T47D (cell line): Measurements from ENCODE around the gene FAS.
A peak's percentile ranks its signal among the peaks of the same experiment; 100 is the strongest.
"Not testable (repeated sequence)": the region's sequence is repeated elsewhere in the genome, so short reads cannot be mapped to it uniquely, and the experiment has no call there.

Experiments
- DNase-seq, 2 experiments: peaks; one replicate each; pipeline versions ENCODE4 v3.0.0 to v3.0.0-alpha.2; 2011 to 2012; ENCODE audit warnings: low read depth in 1 of 2, low spot score in 1 of 2
- JUND ChIP-seq: IDR thresholded peaks from 2 replicates; pipeline ENCODE4 v1.6.1; 2012; ENCODE audit warnings: low read depth
- in situ Hi-C: cut with HindIII; loops from 2 replicates; pipeline ENCODE4 v1.10.0; 2016; ENCODE audit warnings: low sequenced_read_pairs, low pct_unique_long_range_greater_than_20kb

The FAS gene

DNA sequence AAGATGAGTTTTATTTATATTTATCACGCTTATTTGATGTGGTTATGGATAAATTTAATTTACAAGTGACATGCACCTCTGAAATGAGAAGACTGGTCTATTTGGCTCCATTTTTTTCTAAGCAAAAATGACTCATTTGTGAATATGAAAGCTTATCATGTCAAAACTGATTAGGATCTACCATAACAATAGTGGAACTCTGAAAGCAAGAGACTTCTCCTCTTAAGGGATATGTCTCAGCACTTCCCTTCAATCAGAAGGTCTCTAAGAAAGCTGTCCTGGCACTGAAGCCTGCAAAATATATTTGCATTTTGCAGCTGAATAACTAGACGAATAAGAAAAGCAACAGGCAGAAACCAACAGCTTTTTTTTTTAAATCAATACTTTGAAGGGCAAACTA lies 12.7 kb downstream of the FAS start:
- in situ Hi-C loops = no loop called here
- DNase-seq = no peak
- TF ChIP-seq JUND = no peak

GRCh38 chr10:89007129-89007893 lies 16.7 kb downstream of the FAS start:
- in situ Hi-C loops = no loop called here
- no peak for TF ChIP-seq JUND
- no peak for DNase-seq

- in situ Hi-C loops, DNase-seq: not testable (repeated sequence)
Measured at GRCh38 chr10:89018700-89019346, 28.2 kb downstream of the FAS start.

- DNase-seq = no peak
- no peak for TF ChIP-seq JUND
- in situ Hi-C loops = no loop called here
Measured at GRCh38 chr10:89019569-89020327, 29.1 kb downstream of the FAS start.

GRCh38 chr10:89021526-89021925 lies 30.9 kb downstream of the FAS start:
- in situ Hi-C loops, DNase-seq: not testable (repeated sequence)

DNA sequence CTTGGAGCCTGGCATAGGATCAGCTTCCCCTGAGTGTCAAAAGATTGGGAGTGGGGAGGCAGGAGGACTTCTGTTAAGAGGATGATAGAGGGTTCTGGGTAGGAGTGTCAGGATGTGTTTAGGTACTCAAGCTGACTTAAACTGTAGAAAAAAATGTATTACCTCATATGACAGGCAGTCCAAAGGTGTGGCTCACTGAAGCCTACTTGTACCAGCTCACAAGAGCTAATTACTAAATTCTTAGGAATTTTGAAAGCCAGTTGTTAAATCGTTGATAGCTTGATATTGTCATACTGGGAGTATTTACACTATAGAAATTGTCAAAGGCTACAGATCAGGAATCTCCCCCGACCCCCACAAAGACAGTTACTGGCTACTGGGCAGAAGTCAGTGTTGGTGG lies 32.1 kb downstream of the FAS start:
- no peak for DNase-seq
- TF ChIP-seq JUND = no peak
- in situ Hi-C loops = no loop called here

- in situ Hi-C loops = no loop called here
- no peak for DNase-seq
- TF ChIP-seq JUND = no peak
Measured at GRCh38 chr10:89025453-89025852, 34.9 kb downstream of the FAS start.

DNA sequence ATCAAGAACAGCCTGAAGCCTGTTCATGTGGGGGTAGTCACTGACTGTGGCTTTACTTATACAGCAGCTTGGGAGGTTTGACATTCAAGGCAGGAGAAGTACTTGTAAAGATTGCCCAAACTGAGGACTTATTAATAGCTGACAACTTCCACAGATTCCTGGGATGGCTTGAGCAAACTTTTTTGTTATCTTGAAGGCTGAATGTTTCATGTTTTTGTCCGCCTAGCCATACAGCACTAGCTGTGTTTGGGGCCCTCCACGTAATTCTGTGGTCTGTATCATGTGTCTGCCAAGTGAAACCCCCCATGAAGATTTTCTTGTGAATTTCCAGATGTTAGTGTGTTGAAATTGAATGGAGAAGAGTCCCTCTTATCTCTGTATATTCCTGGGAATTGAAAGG lies 38.6 kb downstream of the FAS start:
- no peak for TF ChIP-seq JUND
- in situ Hi-C loops = no loop called here
- no peak for DNase-seq

DNA sequence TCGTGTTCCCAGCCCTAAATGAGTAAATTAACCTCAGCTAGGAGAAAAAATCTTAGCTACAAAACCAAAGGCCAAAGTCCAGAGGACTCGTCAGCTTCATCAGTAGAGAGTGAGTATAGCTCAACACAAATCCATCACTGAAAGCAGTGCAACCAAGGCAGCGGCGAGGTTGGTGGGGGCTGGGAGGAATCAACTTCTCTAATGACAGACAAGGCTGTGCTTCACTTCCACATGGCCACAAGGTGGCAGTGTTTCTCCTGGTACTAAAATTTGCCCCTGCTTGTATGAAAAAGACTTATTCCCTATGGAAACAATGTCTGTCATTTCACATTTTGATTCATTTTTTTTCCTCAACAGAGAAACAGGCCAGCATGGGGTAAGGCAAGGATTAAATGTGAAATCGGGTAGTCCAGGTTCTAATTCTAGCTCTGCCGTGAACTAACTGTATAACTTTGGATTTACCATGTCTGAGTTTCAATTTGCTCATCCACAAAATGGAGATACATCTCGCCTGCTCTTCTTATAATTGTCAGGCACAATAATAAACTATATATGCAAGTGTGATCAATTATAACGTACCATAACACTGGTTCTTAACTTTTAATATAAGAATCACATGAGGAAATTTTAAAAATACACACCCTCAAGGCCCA lies 39.3 kb downstream of the FAS start:
- peak; percentile 55 to 84 for DNase-seq
- no peak for TF ChIP-seq JUND
- in situ Hi-C loops = no loop called here

DNA sequence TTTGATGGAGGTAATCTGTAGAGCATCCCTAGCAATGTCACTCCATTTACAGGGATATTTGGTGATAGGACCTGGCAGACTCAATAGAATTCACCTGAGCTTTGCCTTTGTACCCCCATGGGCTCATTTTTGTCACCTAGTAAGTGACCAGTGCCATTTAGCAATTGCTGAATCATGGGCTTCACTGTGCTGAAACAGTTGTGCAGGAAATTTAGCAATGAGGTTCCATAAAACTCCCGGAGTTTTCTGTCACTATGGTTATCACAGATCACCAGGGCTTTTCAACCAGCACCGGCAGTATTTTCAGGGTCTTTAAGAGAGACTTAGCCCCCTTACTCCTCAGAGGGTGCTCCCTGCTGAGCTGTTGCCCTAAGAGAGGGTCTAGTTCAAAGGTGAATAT lies 40.2 kb downstream of the FAS start:
- no peak for DNase-seq
- TF ChIP-seq JUND = no peak
- in situ Hi-C loops = no loop called here

GRCh38 chr10:89032141-89032891 lies 41.7 kb downstream of the FAS start:
- TF ChIP-seq JUND = no peak
- DNase-seq = no peak
- in situ Hi-C loops = no loop called here

DNA sequence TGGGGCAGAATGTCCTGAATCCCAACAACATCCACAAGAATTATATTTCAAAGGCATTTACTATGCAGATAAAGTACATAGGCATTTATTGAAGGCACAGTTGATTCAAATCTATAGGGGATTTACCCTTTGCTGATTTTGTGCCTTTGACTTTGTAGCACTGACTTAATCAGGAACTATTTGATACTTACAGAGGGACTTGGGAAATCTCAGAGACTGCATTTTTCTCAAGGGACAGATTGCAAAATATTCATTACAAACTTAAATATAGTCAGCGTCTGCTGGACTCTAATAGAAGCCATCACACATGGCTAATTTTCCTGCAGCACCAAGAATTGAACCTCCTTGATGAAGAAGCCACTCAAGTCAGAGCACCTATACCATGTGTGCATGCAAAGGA lies 44.9 kb downstream of the FAS start:
- no peak for TF ChIP-seq JUND
- no peak for DNase-seq
- in situ Hi-C loops = no loop called here
